Common myeloid progenitor, CD34-positive (primary cell): ENCODE measurements around the gene TACSTD2.

Source experiments
- CTCF ChIA-PET: fragments of 350-600 bp; sonication (Branson Sonifier 250); formaldehyde crosslinking; loops from one replicate; lab custom pipeline; 2021; ENCODE audit warnings: antibody characterized with exemption; lab: Charles Lee
- POLR2A ChIA-PET: fragments of 350-600 bp; sonication (Branson Sonifier 250); formaldehyde crosslinking; loops from one replicate; lab custom pipeline; 2021; ENCODE audit warnings: antibody characterized with exemption; lab: Charles Lee
- DNase-seq, 3 donors: peaks; one replicate each; pipeline versions ENCODE4 v3.0.0 to v3.0.0-alpha.2; 2013
- H3K27ac ChIP-seq, 2 experiments: 1 replicate in 1 of 2; 2 replicates in 1 of 2; pipeline ENCODE4 v1.7.0; 2013; ENCODE audit warnings: inconsistent platforms in 2 of 2, low read length in 2 of 2, mild to moderate bottlenecking in 2 of 2, low read depth in 1 of 2, moderate library complexity in 1 of 2; ENCODE audit not compliant: severe bottlenecking in 2 of 2, insufficient read depth in 1 of 2, poor library complexity in 1 of 2
- H3K27me3 ChIP-seq, 5 experiments: replicated peaks in 2 of 5; 1 replicate in 3 of 5; 2 replicates in 2 of 5; pipeline versions ENCODE4 v1.6.1 to v1.7.0; 2013; ENCODE audit warnings: low read length in 4 of 5, mild to moderate bottlenecking in 2 of 5, moderate library complexity in 2 of 5, inconsistent platforms in 1 of 5; ENCODE audit not compliant: insufficient read depth in 5 of 5, control insufficient read depth in 4 of 5
- H3K36me3 ChIP-seq, 4 experiments: 1 replicate in 2 of 4; 2 replicates in 2 of 4; pipeline versions ENCODE4 v1.6.1 to v1.7.0; 2013; ENCODE audit warnings: low read length in 3 of 4, control low read depth in 1 of 4, mild to moderate bottlenecking in 1 of 4; ENCODE audit not compliant: control insufficient read depth in 4 of 4, insufficient read depth in 4 of 4
- H3K4me1 ChIP-seq, 4 experiments: 1 replicate in 3 of 4; 2 replicates in 1 of 4; pipeline versions ENCODE4 v1.6.1 to v1.7.1; 2013; ENCODE audit warnings: low read length in 3 of 4, mild to moderate bottlenecking in 3 of 4, control low read depth in 1 of 4, inconsistent platforms in 1 of 4, moderate library complexity in 1 of 4; ENCODE audit not compliant: control insufficient read depth in 4 of 4, insufficient read depth in 4 of 4; ENCODE audit errors: control extremely low read depth in 1 of 4
- H3K4me3 ChIP-seq, 7 experiments: 1 replicate in 4 of 7; 2 replicates in 3 of 7; pipeline versions ENCODE4 v1.5.1 to v1.7.0; 2013; ENCODE audit warnings: mild to moderate bottlenecking in 7 of 7, low read length in 6 of 7, moderate library complexity in 6 of 7, inconsistent platforms in 2 of 7, low read depth in 2 of 7, control low read depth in 1 of 7; ENCODE audit not compliant: insufficient read depth in 4 of 7, control insufficient read depth in 1 of 7; ENCODE audit errors: extremely low read depth in 1 of 7
- H3K9me3 ChIP-seq, 5 experiments: 1 replicate in 4 of 5; 2 replicates in 1 of 5; pipeline versions ENCODE4 v1.6.1 to v1.7.1; 2013; ENCODE audit warnings: low read length in 4 of 5, mild to moderate bottlenecking in 2 of 5, inconsistent platforms in 1 of 5, low read depth in 1 of 5, moderate library complexity in 1 of 5; ENCODE audit not compliant: control insufficient read depth in 4 of 5, insufficient read depth in 2 of 5; ENCODE audit errors: control extremely low read depth in 1 of 5
- WGBS: methylation state at CpG from one replicate; pipeline ENCODE4 v1.1.5; 2013; ENCODE audit not compliant: insufficient coverage; 5-methylcytosine and 5-hydroxymethylcytosine counted together

The TACSTD2 gene

DNA sequence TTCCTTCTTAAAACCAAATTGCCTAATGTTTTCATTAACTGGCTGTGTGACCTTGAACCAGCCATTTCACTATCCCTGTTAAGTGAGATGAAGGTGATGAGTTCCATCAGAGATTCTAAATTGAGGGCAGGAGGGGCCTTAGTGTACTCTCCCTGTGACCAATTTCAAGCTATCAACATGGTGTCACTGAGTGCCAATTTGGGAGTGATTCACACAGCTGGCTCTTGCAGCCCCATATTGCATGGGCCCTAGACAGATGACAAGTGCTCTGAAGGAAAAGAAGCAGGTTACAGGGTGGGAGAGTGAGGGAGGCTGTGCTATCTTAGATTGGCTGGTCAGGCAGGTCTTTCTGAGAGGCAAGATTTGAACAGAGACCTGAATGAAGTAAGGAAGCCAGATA, 13.0 kb upstream of the TACSTD2 start:
- peaks cover 0 to 15% (median 4%) of the 10 kb centered on the region in 4 experiments for H3K4me1 ChIP-seq
- no peaks in the 10 kb centered on the region for H3K9me3 ChIP-seq
- H3K27me3 ChIP-seq: no peaks in the 10 kb centered on the region
- H3K27ac ChIP-seq: no peak overlapping the region
- no peak for DNase-seq
- POLR2A ChIA-PET: interaction anchor here (0.6 kb wide), 1 partner anchor 94 kb away, joined by 4 read pairs; no protein-coding TSS in a partner anchor
- no peaks in the 10 kb centered on the region for H3K36me3 ChIP-seq
- H3K4me3 ChIP-seq: no peak overlapping the region
- CTCF ChIA-PET: no interaction called here

DNA sequence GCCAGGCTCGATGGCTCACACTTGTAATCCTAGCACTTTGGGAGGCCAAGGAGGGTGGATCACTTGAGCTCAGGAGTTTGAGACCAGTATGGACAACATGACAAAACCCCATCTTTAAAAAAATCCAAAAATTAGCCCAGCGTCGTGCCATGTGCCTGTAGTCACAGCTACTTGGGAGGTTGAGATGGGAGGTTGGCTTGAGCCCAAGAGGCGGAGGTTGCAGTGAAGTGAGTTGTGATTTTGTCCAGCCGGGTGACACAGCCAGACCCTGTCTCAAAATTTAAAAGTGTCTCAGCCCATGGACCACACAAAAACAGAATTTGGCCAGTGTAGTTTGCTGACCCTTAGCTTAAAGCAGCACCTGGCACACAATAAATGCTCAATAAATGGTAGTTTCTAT, 11.3 kb upstream of the TACSTD2 start:
- Histone ChIP-seq H3K36me3 (no peaks in the 10 kb centered on the region), H3K9me3 (no peaks in the 10 kb centered on the region), H3K27ac (no peak overlapping the region), H3K4me3 (no peak overlapping the region), H3K4me1 (peaks cover 6 to 31% (median 17%) of the 10 kb centered on the region in 4 experiments), H3K27me3 (no peaks in the 10 kb centered on the region)
- no peak for DNase-seq
- ChIA-PET POLR2A (no interaction called here), CTCF (interaction anchor here (0.8 to 1.6 kb wide), 2 partner anchors 19 to 55 kb away, joined by 3 read pairs; no protein-coding TSS in a partner anchor)
- WGBS: 100% methylated on average over 2 of the region's 5 CpGs

DNA sequence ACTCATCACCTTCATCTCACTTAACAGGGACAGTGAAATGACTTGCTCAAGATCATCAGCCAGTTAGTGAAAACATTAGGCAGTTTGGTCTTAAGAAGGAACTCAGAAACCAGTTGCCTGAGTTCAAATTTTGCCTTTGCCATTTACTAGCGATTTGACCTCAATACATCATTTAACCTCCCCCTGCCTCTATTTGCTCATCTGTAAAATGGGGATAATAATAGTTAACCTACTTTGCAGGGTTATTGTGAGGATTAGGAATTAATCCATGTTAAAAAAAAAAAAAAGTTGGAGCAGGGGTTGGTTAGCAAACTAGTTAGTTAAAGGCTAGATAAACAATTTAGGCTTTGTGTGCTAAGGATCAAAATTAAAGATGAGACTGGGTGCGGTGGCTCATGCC, 10.6 kb upstream of the TACSTD2 start:
- H3K27me3 ChIP-seq: no peaks in the 10 kb centered on the region
- no peaks in the 10 kb centered on the region for H3K36me3 ChIP-seq
- H3K27ac ChIP-seq: no peak overlapping the region
- no peaks in the 10 kb centered on the region for H3K9me3 ChIP-seq
- ChIA-PET CTCF (interaction anchor here (1.6 kb wide), 1 partner anchor 55 kb away, joined by 3 read pairs; no protein-coding TSS in a partner anchor), POLR2A (no interaction called here)
- 100% methylated on average over 1 of the region's 2 CpGs for WGBS
- no peak overlapping the region for H3K4me3 ChIP-seq
- H3K4me1 ChIP-seq: peaks cover 9 to 34% (median 20%) of the 10 kb centered on the region in 4 experiments
- no peak for DNase-seq

DNA sequence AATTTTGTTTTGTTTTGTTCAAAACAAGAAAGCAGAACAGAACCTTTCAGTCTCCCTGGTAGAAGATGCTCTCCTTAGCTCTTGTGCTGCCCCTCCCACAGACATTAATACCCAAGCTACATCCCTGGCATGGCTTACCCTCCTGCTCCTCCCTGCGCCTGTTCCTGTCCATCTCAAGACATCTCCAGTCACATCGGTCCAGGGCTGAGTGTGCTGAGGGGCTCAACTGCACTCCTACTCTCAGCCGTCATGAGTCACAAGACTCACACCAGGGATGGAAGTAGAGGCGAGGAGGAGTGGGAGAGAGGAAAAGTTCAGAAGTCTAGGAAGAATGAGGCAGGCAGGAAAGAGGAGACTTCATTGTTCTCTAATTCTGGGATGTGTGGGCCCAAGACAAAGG, 9.2 kb upstream of the TACSTD2 start:
- Histone ChIP-seq H3K27ac (no peak overlapping the region), H3K4me3 (no peak overlapping the region), H3K4me1 (peaks cover 9 to 34% (median 20%) of the 10 kb centered on the region in 4 experiments), H3K9me3 (no peaks in the 10 kb centered on the region), H3K36me3 (no peaks in the 10 kb centered on the region), H3K27me3 (no peaks in the 10 kb centered on the region)
- WGBS: 92% methylated on average over 2 of the region's 4 CpGs
- no peak for DNase-seq
- ChIA-PET CTCF (interaction anchor here (1.0 to 1.5 kb wide), 2 partner anchors 59 to 70 kb away, joined by 3 read pairs; no protein-coding TSS in a partner anchor), POLR2A (no interaction called here)

DNA sequence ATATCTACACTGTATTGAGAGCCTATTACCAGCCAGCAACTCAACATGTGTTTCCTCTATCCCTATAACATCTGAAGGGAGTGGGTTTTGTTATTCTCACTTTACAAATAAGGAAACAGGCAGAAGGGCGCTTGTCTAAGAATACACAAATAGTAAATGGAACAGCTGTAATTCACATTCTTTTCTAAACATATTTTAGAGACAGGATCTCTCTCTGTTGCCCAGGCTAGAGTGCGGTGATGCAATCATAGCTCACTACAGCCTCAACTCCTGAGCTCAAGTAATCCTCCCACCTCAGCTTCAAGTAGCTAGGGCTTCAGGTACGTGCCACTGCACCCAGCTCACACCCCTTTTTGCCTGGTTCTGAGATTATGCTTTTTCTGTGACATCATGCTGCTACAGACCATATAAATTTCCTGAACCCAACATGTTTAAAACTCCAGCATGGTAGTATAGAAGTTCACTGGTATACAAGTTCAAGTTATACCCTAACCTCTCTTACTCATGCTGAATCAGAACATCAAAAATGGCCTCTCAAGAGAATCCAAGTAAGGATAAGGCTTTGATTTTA, 8.6 kb upstream of the TACSTD2 start:
- CTCF ChIA-PET: interaction anchor here (0.8 to 1.5 kb wide), 3 partner anchors 59 to 69 kb away, joined by 3 read pairs; no protein-coding TSS in a partner anchor

DNA sequence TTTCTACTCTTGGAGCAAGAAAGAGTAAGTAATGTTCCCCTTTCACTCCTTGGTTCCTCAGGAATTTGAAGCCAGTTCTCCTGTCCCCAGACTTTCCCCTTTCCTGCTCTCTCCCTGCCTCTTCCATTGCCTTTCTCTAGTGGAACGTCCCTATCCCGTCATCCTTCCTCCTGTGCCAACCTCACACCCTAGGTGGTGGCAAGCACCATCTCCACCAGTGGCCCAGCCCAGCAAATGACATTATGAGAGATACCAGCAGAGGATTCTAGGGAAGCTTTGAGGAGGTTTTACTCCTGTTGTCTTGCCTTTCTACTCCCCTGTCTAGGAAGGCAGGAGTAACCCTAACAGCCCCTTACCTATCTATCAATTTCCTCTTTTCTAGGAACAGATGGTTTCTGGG, 8.1 kb upstream of the TACSTD2 start:
- ChIA-PET POLR2A (no interaction called here), CTCF (interaction anchor here (0.8 to 1.1 kb wide), 3 partner anchors 11 to 66 kb away, joined by 3 to 4 read pairs (median 3); no protein-coding TSS in a partner anchor)
- DNase-seq: no peak
- no peaks in the 10 kb centered on the region for H3K27me3 ChIP-seq
- no CpG with 5 or more reads among the region's 2 CpGs for WGBS
- no peaks in the 10 kb centered on the region for H3K36me3 ChIP-seq
- H3K27ac ChIP-seq: no peak overlapping the region
- no peaks in the 10 kb centered on the region for H3K9me3 ChIP-seq
- H3K4me3 ChIP-seq: no peak overlapping the region
- peaks cover 9 to 37% (median 20%) of the 10 kb centered on the region in 4 experiments for H3K4me1 ChIP-seq

More for the DNA sequence above, 8.6 kb upstream of the TACSTD2 start:
- DNase-seq: peak in 2 of 3 donors; percentile 44 to 57
- no peaks in the 10 kb centered on the region for H3K9me3 ChIP-seq
- no peak overlapping the region for H3K27ac ChIP-seq
- H3K4me3 ChIP-seq: no peak overlapping the region
- WGBS: 100% methylated on average over 2 of the region's 3 CpGs
- POLR2A ChIA-PET: no interaction called here
- H3K4me1 ChIP-seq: peaks cover 9 to 34% (median 20%) of the 10 kb centered on the region in 4 experiments
- H3K36me3 ChIP-seq: no peaks in the 10 kb centered on the region
- no peaks in the 10 kb centered on the region for H3K27me3 ChIP-seq

DNA sequence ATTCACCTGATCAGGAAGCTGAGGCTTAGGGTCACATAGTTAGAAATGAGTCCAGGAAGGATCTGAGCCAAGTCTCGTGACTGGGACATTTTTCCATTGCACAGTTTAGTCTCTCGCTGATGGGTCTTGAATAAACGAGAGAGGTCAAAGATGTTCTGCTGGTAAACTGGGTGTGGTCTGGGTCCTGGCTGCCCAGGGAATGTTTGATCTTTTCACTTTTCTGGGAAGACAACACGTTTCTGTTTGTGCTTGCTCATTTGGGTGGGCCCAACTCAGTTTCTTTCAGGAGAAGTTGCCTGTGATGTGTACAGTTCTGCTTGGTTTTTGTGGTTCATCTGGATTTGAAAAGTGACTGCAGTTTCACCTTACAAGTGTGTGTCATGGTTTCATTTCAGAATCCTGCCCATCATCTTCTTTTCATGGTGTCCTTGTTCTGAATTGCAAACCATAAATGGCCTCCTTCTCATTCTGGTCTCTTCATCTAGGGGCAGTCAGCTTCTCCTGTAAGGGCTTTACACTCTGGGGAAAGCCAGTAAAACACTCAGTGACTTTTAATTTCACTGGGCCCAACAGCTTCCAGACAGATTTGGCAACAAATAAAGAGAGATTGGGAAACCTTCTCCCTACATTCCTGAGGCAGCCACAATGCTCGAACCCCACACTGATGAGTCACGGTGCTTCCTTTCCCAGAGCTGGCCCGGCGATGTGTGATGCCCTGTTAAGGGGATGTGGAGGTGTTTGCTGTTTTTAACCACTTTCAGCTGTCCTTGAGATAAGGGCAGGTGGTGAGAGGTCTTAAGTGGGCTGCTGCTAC, 7.2 kb upstream of the TACSTD2 start:
- ChIA-PET CTCF (interaction anchor here (1.1 to 1.3 kb wide), 2 partner anchors 10 to 12 kb away, joined by 4 to 5 read pairs; no protein-coding TSS in a partner anchor), POLR2A (no interaction called here)
- peak in 2 of 3 donors; percentile 52 for DNase-seq
- Histone ChIP-seq H3K4me3 (no peak overlapping the region), H3K27ac (no peak overlapping the region), H3K27me3 (no peaks in the 10 kb centered on the region), H3K36me3 (no peaks in the 10 kb centered on the region), H3K4me1 (peaks cover 9 to 41% (median 20%) of the 10 kb centered on the region in 4 experiments), H3K9me3 (no peaks in the 10 kb centered on the region)
- WGBS: 57% methylated on average over 6 of the region's 8 CpGs
